ENCODE data around the gene GDE1.
"Not testable (repeated sequence)": the region's sequence is repeated elsewhere in the genome, so short reads cannot be mapped to it uniquely, and the experiment has no call there.

Gene GDE1

GRCh38 chr16:19521471-19522396, at the start of gene GDE1:
Gene GDE1 (minus strand): TSS chr16:19522098. CDS start chr16:19521964, 134 bp downstream.
- DNase-seq (ENCODE audit: low spot score in 2 of 2) (peak; percentile 83 to 87), ATAC-seq (ENCODE audit: low read depth) (peak; percentile 70)
- H3K27me3 Mint-ChIP-seq = no peaks in the 10 kb centered on the region
- peak within 1 kb of the TSS; percentile 96 for H3K4me3 Mint-ChIP-seq
- H3K4me1 Mint-ChIP-seq = peaks cover 36% of the 10 kb centered on the region
- H3K36me3 Mint-ChIP-seq = peaks cover 8% of the 10 kb centered on the region
- H3K27ac Mint-ChIP-seq = peak within 1 kb of the TSS; percentile 93
- no peaks in the 10 kb centered on the region for H3K9me3 Mint-ChIP-seq

GRCh38 chr16:19567560-19567959, 45.7 kb upstream of the GDE1 start:
- Mint-ChIP-seq H3K27me3 (no peaks in the 10 kb centered on the region), H3K36me3 (peaks cover 29% of the 10 kb centered on the region), H3K27ac (no peak overlapping the region), H3K4me3 (no peak overlapping the region), H3K4me1 (no peaks in the 10 kb centered on the region), H3K9me3 (peaks cover 5% of the 10 kb centered on the region)
- DNase-seq (ENCODE audit: low spot score in 2 of 2) = no peak
- no peak for ATAC-seq (ENCODE audit: low read depth)

- H3K27me3 Mint-ChIP-seq = no peaks in the 10 kb centered on the region
- peaks cover 1% of the 10 kb centered on the region for H3K4me1 Mint-ChIP-seq
- H3K36me3 Mint-ChIP-seq = peaks cover 32% of the 10 kb centered on the region
- ATAC-seq (ENCODE audit: low read depth) = no peak
- H3K9me3 Mint-ChIP-seq = peaks cover 5% of the 10 kb centered on the region
- no peak overlapping the region for H3K27ac Mint-ChIP-seq
- DNase-seq (ENCODE audit: low spot score in 2 of 2) = no peak
- no peak overlapping the region for H3K4me3 Mint-ChIP-seq
These were observed 44.5 kb upstream of the GDE1 start for GRCh38 chr16:19566362-19566761.

GRCh38 chr16:19563377-19563776, 41.5 kb upstream of the GDE1 start:
- no peak overlapping the region for H3K27ac Mint-ChIP-seq
- H3K27me3 Mint-ChIP-seq = no peaks in the 10 kb centered on the region
- ATAC-seq (ENCODE audit: low read depth) (no peak), DNase-seq (ENCODE audit: low spot score in 2 of 2) (no peak)
- H3K9me3 Mint-ChIP-seq = peaks cover 5% of the 10 kb centered on the region
- peaks cover 21% of the 10 kb centered on the region for H3K36me3 Mint-ChIP-seq
- peaks cover 2% of the 10 kb centered on the region for H3K4me1 Mint-ChIP-seq
- H3K4me3 Mint-ChIP-seq = no peak overlapping the region

GRCh38 chr16:19560078-19560477, 38.2 kb upstream of the GDE1 start:
- DNase-seq (ENCODE audit: low spot score in 2 of 2) = no peak
- H3K4me1 Mint-ChIP-seq = peaks cover 7% of the 10 kb centered on the region
- H3K36me3 Mint-ChIP-seq = peaks cover 11% of the 10 kb centered on the region
- peaks cover 5% of the 10 kb centered on the region for H3K9me3 Mint-ChIP-seq
- no peak overlapping the region for H3K4me3 Mint-ChIP-seq
- H3K27ac Mint-ChIP-seq = no peak overlapping the region
- ATAC-seq (ENCODE audit: low read depth) = no peak
- no peaks in the 10 kb centered on the region for H3K27me3 Mint-ChIP-seq

GRCh38 chr16:19559242-19559910, 37.5 kb upstream of the GDE1 start:
- H3K27ac Mint-ChIP-seq = no peak overlapping the region

GRCh38 chr16:19555938-19556771, 34.3 kb upstream of the GDE1 start:
- Mint-ChIP-seq H3K27me3 (no peaks in the 10 kb centered on the region), H3K4me3 (peak overlapping the region; percentile 89), H3K27ac (peak overlapping the region; percentile 89), H3K36me3 (no peaks in the 10 kb centered on the region), H3K9me3 (no peaks in the 10 kb centered on the region), H3K4me1 (peaks cover 7% of the 10 kb centered on the region)
- no peak for ATAC-seq (ENCODE audit: low read depth)
- DNase-seq (ENCODE audit: low spot score in 2 of 2) = peak in 1 of 2 donors; percentile 19

More at GRCh38 chr16:19559242-19559910, 37.5 kb upstream of the GDE1 start:
- no peak overlapping the region for H3K4me3 Mint-ChIP-seq
- peak; percentile 13 to 45 for DNase-seq (ENCODE audit: low spot score in 2 of 2)
- H3K9me3 Mint-ChIP-seq = peaks cover 5% of the 10 kb centered on the region
- no peak for ATAC-seq (ENCODE audit: low read depth)
- H3K4me1 Mint-ChIP-seq = peaks cover 9% of the 10 kb centered on the region
- H3K36me3 Mint-ChIP-seq = peaks cover 9% of the 10 kb centered on the region
- no peaks in the 10 kb centered on the region for H3K27me3 Mint-ChIP-seq

- DNase-seq (ENCODE audit: low spot score in 2 of 2) (peak; percentile 96 to 97), ATAC-seq (ENCODE audit: low read depth) (peak; percentile 91)
- no peaks in the 10 kb centered on the region for H3K9me3 Mint-ChIP-seq
- peak within 1 kb of the TSS; percentile 89 for H3K27ac Mint-ChIP-seq
- peak within 1 kb of the TSS; percentile 89 for H3K4me3 Mint-ChIP-seq
- no peaks in the 10 kb centered on the region for H3K27me3 Mint-ChIP-seq
- no peaks in the 10 kb centered on the region for H3K36me3 Mint-ChIP-seq
- peaks cover 7% of the 10 kb centered on the region for H3K4me1 Mint-ChIP-seq
These were observed 33.5 kb upstream of the GDE1 start, which contains the start of gene VPS35L for GRCh38 chr16:19555186-19555937. Gene VPS35L (plus strand): TSS chr16:19555703. CDS start chr16:19555730, 27 bp downstream.

- Mint-ChIP-seq H3K27me3 (no peaks in the 10 kb centered on the region), H3K9me3 (no peaks in the 10 kb centered on the region), H3K4me1 (no peaks in the 10 kb centered on the region), H3K36me3 (no peaks in the 10 kb centered on the region), H3K4me3 (no peak overlapping the region), H3K27ac (no peak overlapping the region)
- ATAC-seq (ENCODE audit: low read depth) (no peak), DNase-seq (ENCODE audit: low spot score in 2 of 2) (no peak)
These were observed 27.8 kb upstream of the GDE1 start for GRCh38 chr16:19549673-19550072.

- no peak for ATAC-seq (ENCODE audit: low read depth)
- H3K9me3 Mint-ChIP-seq = no peaks in the 10 kb centered on the region
- H3K4me3 Mint-ChIP-seq = no peak overlapping the region
- H3K27ac Mint-ChIP-seq = no peak overlapping the region
- H3K36me3 Mint-ChIP-seq = peaks cover 9% of the 10 kb centered on the region
- H3K27me3 Mint-ChIP-seq = no peaks in the 10 kb centered on the region
- H3K4me1 Mint-ChIP-seq = no peaks in the 10 kb centered on the region
- no peak for DNase-seq (ENCODE audit: low spot score in 2 of 2)
These were observed 26.2 kb upstream of the GDE1 start for GRCh38 chr16:19548144-19548543.

GRCh38 chr16:19543278-19543996, 21.5 kb upstream of the GDE1 start:
- not testable (repeated sequence) for H3K27ac Mint-ChIP-seq; ATAC-seq (ENCODE audit: low read depth); H3K4me1 Mint-ChIP-seq; DNase-seq (ENCODE audit: low spot score in 2 of 2); H3K4me3 Mint-ChIP-seq; H3K27me3 Mint-ChIP-seq; H3K9me3 Mint-ChIP-seq
- H3K36me3 Mint-ChIP-seq = peaks cover 24% of the 10 kb centered on the region

- ATAC-seq (ENCODE audit: low read depth) = no peak
- peaks cover 24% of the 10 kb centered on the region for H3K36me3 Mint-ChIP-seq
- H3K27me3 Mint-ChIP-seq = no peaks in the 10 kb centered on the region
These were observed 20.4 kb upstream of the GDE1 start for GRCh38 chr16:19542138-19542821.

More at GRCh38 chr16:19542138-19542821, 20.4 kb upstream of the GDE1 start:
- no peak for DNase-seq (ENCODE audit: low spot score in 2 of 2)
- no peaks in the 10 kb centered on the region for H3K9me3 Mint-ChIP-seq
- no peak overlapping the region for H3K27ac Mint-ChIP-seq
- H3K4me1 Mint-ChIP-seq = no peaks in the 10 kb centered on the region
- no peak overlapping the region for H3K4me3 Mint-ChIP-seq

Measured in memory B cell (primary cell).